ENCODE data around the gene GLRA1.
"Not testable (repeated sequence)": the region's sequence is repeated elsewhere in the genome, so short reads cannot be mapped to it uniquely, and the experiment has no call there.

GLRA1 gene

DNA sequence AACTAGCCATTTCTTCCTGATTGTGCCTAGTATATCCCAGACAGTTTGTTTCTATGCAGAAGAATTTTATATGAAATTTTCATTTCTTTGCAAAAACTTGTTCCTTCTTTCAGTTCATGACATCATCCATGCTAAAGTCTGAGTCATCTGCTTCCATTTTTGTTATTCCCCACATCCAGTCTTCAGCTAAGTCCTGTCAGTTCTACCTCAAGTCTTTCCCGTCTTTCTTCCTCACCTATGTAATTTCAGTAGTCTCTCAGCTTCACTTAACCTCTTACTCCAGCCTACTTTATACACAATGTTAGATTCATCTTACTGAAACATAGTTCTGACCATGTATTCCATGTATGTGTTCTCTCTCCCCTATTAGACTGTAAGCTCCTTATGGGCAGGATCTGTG is 113.8 kb downstream of the GLRA1 start:
- DNase-seq, result no peak

DNA sequence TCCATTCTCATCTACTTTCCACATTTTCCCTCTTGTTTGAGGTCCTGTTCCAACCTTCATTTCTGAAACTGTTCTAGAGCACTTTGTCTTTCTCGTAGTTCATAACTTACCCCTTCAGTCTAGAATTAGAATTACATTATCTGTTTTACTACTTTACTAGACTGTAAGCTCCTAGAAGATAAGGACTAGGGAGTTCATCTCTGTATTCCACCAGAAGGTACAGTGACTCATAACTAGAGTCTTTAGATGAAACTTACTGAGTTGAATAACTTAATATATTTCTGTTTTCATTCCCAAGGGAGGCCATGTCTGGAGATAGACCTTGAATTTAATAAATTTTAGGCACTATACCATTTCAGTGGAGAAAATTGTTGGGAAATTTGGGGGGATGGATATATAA is 114.2 kb downstream of the GLRA1 start:
- DNase-seq, result no peak

DNA sequence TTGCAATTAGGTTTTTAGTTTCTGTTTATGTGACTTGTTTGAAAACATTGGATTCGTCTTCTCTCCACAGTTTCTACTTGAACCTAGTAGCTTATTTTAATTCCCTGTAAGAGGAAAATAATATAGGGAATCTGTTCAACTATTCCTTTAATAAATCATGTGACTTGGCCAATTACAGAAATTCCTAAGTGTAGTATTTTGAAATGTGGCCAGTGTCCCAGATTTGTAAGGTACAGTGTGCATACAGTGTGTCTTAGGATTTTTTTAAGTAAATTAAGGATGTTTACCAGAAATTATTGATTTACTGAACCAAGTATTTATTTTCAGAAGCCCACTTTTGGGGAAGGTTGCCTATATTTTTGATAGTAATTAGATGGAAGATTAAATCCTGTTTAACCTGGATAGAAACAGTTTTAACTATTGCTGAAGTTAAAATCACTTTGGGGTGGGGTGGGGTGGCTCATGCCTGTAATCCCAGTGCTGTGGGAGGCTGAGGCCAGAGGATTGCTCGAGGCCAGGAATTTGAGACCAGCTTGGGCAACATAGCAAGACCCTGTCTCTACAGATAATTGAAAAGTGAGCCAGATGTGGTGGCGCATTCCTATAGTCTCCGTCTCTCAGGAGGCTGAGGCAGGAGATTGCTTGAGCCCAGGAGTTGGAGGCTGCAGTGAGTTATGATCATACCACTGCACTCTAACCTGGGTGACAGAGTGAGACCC is 116.0 kb downstream of the GLRA1 start:
- DNase-seq, result no peak

DNA sequence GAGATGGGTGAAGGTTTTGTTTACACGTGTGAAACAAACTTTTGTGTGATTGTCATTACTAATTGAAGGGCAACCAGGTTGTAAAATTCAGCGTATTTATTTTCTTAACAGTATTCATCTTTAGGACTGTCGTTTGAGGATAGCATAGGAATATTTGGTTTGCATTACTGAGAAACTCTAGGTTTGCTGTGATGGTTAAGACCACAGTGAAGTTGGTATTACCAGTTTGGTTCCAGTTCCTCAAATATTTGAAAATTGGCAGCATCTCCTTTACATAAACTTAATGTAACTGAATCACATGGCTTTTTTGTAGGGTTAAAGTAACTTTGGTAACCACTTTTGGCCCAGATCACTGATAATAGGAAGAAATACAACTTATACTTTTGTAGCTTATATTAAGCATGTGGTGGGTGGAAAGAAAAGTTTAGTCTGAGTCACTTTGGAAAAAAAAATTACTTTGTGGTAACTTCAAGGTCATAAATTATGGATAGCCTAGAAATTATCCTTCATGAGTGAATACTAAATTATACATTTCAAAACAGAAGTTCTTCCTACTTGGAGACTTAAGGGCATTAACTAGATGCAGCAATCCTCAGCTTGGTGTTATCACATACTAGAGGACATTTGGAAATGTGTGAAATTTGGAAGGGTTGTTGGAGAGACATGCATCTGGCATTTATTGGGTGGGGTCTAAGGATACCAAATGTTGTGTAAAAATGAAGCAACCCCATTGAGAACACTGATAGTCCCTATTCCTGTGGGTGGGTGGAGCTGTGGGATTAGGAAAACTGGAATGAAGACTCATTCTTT is 119.0 kb downstream of the GLRA1 start:
- DNase-seq, result no peak

DNA sequence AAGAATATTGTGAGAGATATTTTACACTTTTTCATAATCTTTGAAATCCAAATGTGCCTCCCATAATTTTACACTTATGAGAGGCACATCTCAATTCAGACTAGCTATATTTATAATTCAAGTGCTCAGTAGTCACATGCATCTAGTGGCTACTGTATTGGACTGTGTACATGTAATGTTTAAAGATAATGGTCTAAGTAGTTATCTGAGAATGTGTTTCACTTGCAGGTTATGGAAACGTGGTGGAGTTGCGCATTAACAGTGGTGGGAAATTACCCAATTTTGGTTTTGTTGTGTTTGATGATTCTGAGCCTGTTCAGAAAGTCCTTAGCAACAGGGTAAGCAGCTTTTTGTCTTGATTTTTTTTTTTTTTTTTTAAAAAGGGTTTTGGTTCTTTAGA is 124.1 kb downstream of the GLRA1 start:
- no peak for DNase-seq

DNA sequence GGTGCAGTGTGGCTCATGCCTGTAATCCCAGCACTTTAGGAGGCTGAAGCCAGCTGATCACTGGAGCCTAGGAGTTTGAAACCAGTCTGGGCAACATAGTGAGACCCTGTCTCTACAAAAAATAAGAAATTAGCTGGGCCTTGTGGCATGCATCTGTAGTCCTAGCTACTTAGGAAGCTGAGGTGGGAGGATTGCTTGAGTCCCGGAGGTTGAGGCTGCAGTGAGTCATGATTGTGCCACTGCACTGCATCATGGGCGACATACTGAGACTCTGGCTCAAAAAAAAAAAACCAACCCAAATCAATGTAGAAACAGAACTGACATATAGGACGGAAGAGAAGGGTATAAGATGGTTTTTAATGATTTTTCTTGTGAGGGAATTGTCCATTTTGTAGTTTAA is 125.2 kb downstream of the GLRA1 start:
- no peak for DNase-seq

DNA sequence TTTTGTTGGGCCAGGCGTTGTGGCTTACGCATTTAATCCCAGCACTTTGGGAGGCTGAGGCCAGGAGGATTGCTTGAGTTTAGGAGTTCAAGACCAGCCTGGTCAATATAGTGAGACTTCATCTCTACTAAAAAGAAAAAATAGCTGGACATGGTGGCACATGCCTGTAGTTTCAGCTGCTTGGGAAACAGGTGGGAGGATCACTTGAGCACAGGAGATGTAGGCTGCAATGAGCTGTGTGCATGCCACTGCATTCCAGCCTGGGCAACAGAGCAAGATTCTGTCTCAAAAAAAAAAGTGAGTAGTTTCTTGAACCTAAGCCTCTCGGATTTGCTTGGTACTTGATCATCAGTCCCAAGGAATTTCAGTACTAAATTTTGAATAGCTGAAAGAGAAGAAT is 126.0 kb downstream of the GLRA1 start:
- no peak for DNase-seq

DNA sequence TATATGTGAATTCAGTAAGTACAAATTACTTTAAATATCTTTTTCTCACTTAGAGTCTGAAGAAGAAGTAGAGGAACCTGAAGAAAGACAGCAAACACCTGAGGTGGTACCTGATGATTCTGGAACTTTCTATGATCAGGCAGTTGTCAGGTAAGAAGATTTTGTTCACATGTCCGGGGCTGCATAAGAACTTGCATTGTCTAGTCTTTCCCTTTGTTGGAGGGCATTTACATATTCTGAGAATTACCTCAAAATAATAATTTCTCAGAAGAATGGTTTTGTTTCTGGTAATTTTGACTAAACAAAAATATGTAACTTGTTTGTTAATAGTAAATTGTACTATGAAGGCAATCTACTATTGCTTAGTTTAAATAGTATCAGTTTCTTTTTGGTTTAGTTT is 129.2 kb downstream of the GLRA1 start:
- DNase-seq, result no peak

DNA sequence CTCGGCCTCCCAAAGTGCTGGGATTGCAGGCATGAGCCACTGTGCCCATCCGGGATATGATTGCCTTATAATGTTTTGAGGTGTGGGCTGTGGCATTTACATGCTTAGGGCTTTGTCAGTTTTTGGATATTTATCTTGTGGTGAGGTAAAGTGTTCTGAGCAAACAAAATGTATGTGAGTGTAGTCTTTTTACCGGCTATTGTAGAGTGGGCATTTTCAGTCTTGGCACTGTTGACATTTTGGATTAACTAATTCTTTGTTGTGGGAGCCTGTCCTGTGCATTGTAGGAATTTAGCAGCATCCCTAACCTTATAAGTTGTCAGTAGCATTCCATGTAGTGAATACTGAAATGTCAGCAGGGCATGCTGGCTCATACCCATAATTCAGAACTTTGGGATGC is 131.3 kb downstream of the GLRA1 start:
- no peak for DNase-seq

DNA sequence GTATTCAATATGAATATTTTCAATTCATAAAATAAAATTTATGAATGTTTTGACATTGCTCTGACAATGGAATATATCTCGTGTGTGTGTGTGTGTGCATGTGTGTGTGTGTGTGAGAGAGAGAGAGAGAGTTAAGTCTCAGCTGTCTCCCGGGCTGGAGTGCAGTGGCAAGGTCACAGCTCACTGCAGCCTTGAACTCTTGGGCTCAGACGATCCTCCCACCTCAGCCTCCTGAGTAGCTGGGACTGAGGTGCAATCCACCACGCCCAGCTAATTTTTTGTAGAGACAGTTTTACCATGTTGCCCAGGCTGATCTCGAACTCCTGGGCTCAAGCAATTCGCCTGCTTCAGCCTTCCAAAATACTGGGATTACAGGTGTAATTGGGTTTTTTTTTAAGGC is 136.8 kb downstream of the GLRA1 start:
- DNase-seq, result no peak

DNA sequence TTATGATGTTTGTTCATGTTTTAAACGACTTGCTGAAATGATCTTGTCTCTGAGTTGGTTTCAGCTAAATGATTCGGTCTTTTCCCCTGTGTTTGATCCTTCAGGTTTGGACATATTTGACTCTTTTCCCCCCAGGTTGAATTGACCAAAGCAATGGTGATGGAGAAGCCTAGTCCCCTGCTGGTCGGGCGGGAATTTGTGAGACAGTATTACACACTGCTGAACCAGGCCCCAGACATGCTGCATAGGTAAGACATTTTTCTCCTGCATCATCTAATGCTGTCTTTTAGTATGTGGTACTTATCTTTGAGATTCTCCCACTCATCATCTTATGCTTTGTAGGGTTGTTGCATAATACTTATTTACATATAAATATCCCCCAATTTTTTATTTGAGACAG is 138.2 kb downstream of the GLRA1 start:
- DNase-seq, result no peak

DNA sequence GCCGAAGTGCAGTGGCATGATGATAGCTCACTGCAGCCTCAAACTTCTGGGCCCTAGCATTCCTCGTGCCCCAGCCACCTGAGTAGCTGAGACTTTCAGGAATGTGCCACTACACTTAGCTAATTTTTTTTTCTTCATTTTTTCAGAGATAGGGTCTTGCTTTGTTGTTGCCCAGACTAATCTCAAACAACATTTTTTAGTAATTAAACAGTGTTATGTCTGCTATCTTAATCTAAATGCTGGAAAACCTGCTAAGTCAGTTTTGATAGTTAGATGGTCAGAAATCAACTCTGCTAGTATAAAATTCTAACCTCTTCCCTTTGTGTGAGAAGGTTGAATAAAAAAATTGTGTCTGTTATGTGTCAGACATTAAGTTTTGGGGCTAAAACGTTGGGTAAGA is 140.5 kb downstream of the GLRA1 start:
- DNase-seq, result no peak

DNA sequence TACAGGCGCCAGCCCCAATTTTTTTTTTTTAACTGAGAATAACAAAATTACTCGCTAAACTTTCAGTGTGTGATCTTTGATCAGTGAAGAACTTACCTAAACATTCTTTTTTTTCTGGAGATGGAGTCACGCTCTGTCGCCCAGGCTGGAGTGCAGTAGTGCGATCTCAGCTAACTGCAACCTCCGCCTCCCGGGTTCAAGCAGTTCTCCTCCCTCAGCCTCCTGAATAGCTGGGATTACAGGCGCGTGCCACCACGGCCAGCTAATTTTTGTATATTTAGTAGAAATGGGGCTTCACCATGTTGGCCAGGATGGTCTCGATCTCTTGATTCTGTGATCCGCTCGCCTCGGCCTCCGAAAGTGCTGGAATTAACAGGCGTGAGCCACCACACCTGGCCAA is 141.0 kb downstream of the GLRA1 start:
- not testable (repeated sequence) for DNase-seq

DNA sequence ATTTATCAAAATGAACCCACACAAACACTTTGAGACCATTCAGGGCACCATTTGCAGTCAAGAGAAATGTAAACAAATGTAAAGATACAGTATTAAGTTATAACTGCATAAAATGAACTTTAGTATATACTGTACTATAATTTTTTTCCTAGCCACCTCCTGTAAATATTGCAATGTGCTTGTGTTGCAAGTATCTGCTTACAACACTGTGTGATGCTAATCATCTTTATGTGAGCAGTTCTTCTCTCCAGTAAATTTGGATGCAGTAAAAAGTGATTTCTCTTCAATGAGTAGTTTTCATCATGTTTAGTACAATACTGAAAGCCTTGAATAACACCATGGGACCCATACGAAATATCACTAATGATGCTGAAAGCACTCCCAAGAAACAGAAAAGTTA is 143.4 kb downstream of the GLRA1 start:
- no peak for DNase-seq

DNA sequence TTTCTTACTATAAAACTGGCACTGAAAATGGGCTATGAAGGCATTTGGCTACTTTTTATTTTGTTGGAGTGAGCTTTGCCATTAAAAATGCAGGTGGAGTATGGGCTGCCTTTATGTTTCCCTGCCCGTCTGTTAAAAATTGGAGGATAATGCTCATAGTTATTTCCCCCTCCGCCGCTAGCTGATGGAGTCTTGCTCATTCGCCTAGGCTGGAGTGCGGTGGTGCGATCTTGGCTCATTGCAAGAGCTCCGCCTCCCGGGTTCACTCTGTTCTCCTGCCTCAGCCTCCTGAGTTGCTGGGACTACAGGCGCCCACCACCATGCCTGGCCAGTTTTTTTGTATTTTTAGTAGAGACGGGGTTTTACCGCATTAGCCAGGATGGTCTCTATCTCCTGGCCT is 144.3 kb downstream of the GLRA1 start:
- no peak for DNase-seq

DNA sequence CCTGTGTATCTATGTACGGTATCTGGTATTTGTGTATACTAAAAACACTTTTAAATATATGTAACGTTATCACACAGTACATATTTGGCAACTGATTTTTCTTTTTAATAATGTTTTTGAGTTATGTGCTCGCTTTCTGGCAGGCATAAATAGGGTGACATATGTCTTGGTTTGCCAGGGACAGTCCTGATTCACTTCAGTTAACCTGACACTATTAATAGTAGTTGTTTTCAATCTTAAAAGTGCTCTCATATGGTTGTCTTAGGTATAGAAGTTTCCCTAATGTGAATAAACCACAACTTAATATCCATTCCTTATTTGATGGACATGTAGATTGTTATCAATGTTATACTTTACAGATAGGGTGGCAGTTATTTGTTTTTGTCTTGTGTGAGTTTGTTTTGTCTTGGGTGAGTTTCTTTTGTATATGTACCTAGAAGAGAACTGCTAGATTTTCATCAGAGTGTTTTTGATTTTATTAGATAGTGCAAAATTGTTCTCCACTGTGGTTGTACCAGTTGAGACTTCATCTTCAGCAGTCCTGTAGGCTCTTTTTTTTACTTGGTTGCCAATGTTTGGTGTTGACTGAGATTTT is 145.0 kb downstream of the GLRA1 start:
- DNase-seq, result no peak

DNA sequence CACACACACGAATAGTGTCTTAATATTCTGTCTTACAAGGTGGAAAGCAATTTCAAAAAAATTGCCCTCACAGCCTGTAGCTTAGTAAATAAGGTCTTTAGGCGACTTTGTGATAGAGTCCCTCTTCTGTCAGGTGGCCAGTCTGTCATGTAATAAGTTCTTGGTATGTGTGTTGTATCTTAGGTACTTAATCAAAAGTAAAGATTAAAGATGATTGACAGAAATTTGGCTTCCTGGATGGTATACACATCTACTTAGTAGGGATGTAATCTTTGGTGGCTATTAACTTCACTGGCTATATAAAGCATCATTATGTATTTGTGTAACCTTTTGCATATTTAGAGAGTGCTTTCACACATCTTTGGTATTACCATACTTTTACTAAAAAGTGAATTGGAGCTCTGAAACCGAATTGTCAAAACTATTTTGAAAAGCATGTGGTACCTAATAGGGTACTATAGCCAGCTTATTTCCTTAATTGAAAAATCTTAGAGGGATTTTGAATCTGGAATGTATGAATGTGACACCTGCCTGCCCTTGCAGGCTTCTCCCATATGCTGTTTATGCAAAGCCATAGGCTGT is 149.5 kb downstream of the GLRA1 start:
- no peak for DNase-seq

DNA sequence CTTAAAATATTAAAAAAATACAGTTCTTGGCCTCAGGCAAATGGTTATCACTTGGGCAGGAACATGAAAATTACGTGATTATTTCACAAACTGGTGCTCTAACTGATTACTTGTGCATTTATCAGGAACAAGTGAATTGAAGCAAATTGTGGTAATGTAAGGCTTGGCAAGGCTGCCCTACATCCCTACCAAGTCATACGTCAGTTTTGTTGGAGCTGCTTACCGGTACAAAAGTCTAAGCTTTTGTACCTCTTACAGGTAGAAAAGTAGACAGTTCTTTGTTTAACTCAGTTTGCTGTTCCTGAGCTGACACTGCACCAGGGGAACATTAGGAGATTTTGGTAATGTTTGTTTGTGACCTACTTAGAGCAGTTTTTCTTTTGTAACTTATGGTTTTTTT is 150.7 kb downstream of the GLRA1 start:
- no peak for DNase-seq

DNA sequence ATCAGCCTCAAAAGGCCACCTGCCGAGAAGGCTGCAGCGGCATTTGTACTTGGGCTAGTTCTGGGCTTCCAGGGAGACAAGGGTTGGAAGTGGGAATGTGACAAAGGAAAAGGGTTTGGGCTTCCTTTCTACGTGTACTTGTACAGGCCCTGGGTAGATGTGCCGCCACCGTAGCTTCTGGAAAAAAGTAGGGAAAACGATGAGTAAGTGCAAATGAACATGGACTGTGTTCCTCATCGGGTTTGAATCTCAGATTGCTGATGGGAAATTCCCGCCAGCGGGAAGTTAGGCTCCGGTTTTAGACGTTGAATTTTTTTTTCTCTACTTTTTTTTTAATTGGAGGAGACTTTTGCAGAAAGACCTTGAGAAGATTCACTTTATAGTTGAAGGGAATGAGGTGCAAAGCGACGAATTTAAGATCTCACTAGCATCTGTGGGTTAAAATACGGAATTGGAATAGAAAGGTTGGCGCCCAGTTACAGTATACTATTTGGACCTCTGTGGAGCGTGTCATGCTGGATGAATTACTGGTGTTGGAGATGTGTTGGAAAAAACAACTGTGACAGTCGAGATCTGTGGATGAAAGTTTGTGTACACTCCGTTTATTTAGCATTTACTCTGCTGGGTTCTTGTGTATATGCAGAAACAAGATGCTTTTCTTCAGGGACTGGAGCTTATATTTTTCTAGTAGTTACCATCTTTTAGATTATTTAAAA is 151.6 kb downstream of the GLRA1 start:
- no peak for DNase-seq
